ENCODE data around the gene ERMAP.
A peak's percentile ranks its signal among the peaks of the same experiment; 100 is the strongest.
"Not testable (repeated sequence)": the region's sequence is repeated elsewhere in the genome, so short reads cannot be mapped to it uniquely, and the experiment has no call there.

Gene ERMAP

GRCh38 chr1:42807056-42807668, 9.8 kb upstream of the ERMAP start:
- no peak for DNase-seq (ENCODE audit: low spot score)

GRCh38 chr1:42814815-42815214, 2.1 kb upstream of the ERMAP start:
- not testable (repeated sequence) for DNase-seq (ENCODE audit: low spot score)

GRCh38 chr1:42815941-42816584, 859 bp upstream of the ERMAP start:
- DNase-seq (ENCODE audit: low spot score), result no peak

GRCh38 chr1:42817440-42817767, 482 bp downstream of the ERMAP start:
- DNase-seq (ENCODE audit: low spot score), result no peak

- DNase-seq (ENCODE audit: low spot score), result no peak
Measured at GRCh38 chr1:42817976-42818375, 1.1 kb downstream of the ERMAP start.

GRCh38 chr1:42820813-42821212, 3.9 kb downstream of the ERMAP start:
- no peak for DNase-seq (ENCODE audit: low spot score)

- no peak for DNase-seq (ENCODE audit: low spot score)
Measured at GRCh38 chr1:42821690-42822089, 4.8 kb downstream of the ERMAP start.

GRCh38 chr1:42822800-42823392, 6.0 kb downstream of the ERMAP start:
- DNase-seq (ENCODE audit: low spot score), result peak; percentile 76

- DNase-seq (ENCODE audit: low spot score), result peak; percentile 53
Measured at GRCh38 chr1:42824481-42825035, 7.6 kb downstream of the ERMAP start.

- peak; percentile 89 for DNase-seq (ENCODE audit: low spot score)
Measured at GRCh38 chr1:42825036-42825851, 8.3 kb downstream of the ERMAP start.

GRCh38 chr1:42830631-42831030, 13.7 kb downstream of the ERMAP start:
- no peak for DNase-seq (ENCODE audit: low spot score)

- no peak for DNase-seq (ENCODE audit: low spot score)
Measured at GRCh38 chr1:42831273-42831672, 14.4 kb downstream of the ERMAP start.

- no peak for DNase-seq (ENCODE audit: low spot score)
Measured at GRCh38 chr1:42832641-42833240, 15.8 kb downstream of the ERMAP start.

- no peak for DNase-seq (ENCODE audit: low spot score)
Measured at GRCh38 chr1:42833981-42834380, 17.1 kb downstream of the ERMAP start.

- no peak for DNase-seq (ENCODE audit: low spot score)
Measured at GRCh38 chr1:42834803-42835202, 17.9 kb downstream of the ERMAP start.

GRCh38 chr1:42835422-42835821, 18.5 kb downstream of the ERMAP start:
- DNase-seq (ENCODE audit: low spot score), result no peak

GRCh38 chr1:42837709-42838108, 20.8 kb downstream of the ERMAP start:
- no peak for DNase-seq (ENCODE audit: low spot score)

- no peak for DNase-seq (ENCODE audit: low spot score)
Measured at GRCh38 chr1:42838482-42839190, 21.7 kb downstream of the ERMAP start.

GRCh38 chr1:42841010-42841409, 24.1 kb downstream of the ERMAP start:
- DNase-seq (ENCODE audit: low spot score), result no peak

GRCh38 chr1:42841440-42842147, 24.7 kb downstream of the ERMAP start:
- no peak for DNase-seq (ENCODE audit: low spot score)

- no peak for DNase-seq (ENCODE audit: low spot score)
Measured at GRCh38 chr1:42844592-42845140, 27.7 kb downstream of the ERMAP start.

All from hematopoietic multipotent progenitor cell treated with erythropoietin and hydrocortisone succinate and interleukin-3 and kit ligand, for 15 days (in vitro differentiated cells).